Epithelial cell of esophagus (primary cell): ENCODE measurements around the gene PCIF1.

Experiments used
- DNase-seq: peaks from one replicate; pipeline ENCODE4 v3.0.0; 2010; ENCODE audit warnings: low read depth
- H3K4me3 ChIP-seq: 2 replicates; pipeline ENCODE4 v1.5.1; 2011; ENCODE audit warnings: mild to moderate bottlenecking, low read length, control low read depth
- TF ChIP-seq, protein P1 (sequence below): IDR thresholded peaks from 2 replicates; pipeline ENCODE4 v1.5.1; 2011; ENCODE audit warnings: low read depth, mild to moderate bottlenecking, low read length, control low read depth, inconsistent platforms; ENCODE audit not compliant: insufficient read depth; ENCODE audit errors: missing control alignments

Gene PCIF1

DNA sequence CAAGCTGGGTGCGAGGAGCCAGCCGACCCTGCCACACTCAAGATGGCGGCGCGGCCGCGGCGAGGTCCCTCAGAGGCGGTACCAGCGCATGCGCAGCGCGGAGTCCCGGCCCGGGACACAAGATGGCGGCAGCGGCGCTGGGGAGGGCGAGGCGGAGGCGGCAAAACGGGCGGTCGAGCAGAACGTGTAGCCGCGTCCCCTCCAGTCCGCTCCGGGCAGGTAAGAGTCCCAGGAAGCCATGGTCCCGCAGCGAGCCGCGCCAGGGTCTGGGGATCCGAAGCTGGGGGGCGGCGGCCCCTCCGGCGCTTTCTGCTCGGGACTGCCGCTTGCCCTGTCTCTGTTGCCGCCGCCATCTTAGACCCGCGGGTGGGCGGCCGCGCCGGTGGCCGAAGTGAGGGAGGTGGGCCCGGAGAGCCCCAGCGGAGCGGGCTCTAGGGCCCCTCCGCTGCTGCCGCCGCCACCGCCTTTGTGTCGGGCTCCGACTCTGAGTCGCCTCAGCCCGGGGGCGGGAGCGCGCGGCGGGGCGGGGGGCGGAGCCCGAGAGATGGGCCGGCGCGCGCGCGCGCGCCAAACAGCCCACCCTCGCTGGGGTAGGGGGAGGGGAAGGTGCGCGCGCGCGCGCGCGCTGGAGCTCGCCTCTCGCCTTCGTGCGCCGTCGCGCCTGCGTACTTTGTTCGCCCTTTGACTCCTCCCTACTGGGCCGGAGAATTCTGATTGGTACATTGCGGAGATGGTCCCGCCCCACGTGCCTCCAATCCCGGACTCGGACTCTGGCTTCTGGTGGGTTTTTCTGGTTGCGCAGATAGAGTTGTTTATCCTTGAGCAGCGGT lies at the start of gene PCIF1:
Gene PCIF1, plus strand, starts transcription at position 98 of the 830 bp plus-strand sequence. CDS start 4,317 bp downstream, outside the sequence.
- peak within 1 kb of the TSS; percentile 95 for H3K4me3 ChIP-seq
- peak; percentile 96 for DNase-seq
- TF ChIP-seq, protein P1, sequence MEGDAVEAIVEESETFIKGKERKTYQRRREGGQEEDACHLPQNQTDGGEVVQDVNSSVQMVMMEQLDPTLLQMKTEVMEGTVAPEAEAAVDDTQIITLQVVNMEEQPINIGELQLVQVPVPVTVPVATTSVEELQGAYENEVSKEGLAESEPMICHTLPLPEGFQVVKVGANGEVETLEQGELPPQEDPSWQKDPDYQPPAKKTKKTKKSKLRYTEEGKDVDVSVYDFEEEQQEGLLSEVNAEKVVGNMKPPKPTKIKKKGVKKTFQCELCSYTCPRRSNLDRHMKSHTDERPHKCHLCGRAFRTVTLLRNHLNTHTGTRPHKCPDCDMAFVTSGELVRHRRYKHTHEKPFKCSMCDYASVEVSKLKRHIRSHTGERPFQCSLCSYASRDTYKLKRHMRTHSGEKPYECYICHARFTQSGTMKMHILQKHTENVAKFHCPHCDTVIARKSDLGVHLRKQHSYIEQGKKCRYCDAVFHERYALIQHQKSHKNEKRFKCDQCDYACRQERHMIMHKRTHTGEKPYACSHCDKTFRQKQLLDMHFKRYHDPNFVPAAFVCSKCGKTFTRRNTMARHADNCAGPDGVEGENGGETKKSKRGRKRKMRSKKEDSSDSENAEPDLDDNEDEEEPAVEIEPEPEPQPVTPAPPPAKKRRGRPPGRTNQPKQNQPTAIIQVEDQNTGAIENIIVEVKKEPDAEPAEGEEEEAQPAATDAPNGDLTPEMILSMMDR, result no peak

DNA sequence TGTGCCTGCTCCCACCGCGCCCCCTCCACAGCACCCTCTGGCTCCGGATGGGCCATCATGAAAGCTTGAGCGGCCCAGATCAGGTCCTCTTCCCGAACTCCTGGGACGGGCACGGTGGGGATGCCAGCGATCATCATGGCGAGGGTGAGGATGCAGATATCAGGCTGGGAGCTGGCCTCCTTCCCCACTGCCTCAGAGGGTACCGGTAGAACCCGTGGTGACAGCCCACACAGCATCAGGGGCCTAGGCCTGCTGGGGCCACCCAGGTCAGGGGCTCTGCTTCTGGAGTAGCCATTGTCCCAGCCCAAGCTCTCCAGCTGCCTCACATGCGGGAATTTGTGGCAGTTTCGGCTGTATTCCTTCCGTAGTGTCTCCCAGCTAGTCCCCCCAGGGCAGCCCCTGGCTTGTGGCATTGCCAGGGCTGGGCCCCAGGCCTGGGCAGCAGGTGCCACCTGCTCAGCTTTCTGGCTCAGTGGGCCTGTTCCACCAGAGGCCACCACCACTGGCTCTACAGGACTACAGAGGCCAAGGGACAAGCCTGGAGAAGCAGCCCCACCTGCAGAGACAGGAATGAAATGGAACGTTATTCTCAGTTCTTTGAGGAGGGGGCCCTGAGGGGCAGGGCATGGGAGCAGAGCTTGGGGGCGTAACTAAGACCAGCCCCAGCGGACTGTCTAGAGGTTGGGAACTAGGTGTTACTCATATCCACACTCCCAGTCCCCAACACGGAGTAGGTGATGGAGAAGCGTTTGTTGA lies 47.7 kb upstream of the PCIF1 start:
- TF ChIP-seq, protein P1, result no peak
- H3K4me3 ChIP-seq, result no peak overlapping the region
- no peak for DNase-seq

DNA sequence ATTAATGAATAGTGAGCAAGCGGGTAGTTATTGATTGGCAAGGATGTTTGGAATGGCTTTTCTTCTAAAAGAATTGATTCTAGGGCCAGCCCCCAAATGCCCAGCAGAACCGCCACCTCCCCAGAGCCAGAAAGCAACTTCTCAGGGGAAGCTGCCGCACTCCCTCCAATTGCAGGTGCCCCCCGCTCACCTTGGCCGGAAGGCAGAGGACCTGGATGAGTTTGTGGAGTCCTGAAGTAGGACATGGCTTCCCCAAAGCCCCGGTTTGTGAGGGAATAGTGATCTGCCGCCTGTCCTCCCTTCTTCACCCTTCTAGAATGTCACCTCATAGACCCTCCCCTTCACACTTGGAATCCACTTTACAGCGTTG lies 47.2 kb upstream of the PCIF1 start, which contains the start of gene SPATA25:
Gene SPATA25, minus strand, starts transcription at position 277 of the 370 bp plus-strand sequence. Its CDS starts 32 bp downstream, at position 245.
- TF ChIP-seq, protein P1, result no peak
- DNase-seq, result no peak
- no peak within 1 kb of the TSS for H3K4me3 ChIP-seq

DNA sequence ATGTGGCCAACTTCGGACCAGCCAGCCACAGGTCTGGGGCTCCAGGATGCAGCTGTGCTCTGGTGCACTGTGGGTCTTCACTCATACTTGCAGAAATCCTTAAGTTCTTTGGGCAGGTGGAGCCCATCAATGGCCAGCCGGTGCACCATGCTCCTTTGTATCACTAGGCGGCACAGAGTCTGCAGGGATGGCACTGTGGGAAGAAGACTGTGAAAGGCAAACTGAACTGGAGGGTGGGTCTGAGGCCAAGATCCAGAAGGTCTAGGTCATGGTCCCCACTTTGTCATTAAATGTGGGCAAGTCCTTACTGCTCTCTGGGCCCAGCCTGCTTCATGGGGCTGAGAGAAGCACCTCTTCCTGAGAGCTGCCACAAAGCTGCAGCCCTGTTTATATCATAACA lies 45.8 kb upstream of the PCIF1 start:
- no peak overlapping the region for H3K4me3 ChIP-seq

DNA sequence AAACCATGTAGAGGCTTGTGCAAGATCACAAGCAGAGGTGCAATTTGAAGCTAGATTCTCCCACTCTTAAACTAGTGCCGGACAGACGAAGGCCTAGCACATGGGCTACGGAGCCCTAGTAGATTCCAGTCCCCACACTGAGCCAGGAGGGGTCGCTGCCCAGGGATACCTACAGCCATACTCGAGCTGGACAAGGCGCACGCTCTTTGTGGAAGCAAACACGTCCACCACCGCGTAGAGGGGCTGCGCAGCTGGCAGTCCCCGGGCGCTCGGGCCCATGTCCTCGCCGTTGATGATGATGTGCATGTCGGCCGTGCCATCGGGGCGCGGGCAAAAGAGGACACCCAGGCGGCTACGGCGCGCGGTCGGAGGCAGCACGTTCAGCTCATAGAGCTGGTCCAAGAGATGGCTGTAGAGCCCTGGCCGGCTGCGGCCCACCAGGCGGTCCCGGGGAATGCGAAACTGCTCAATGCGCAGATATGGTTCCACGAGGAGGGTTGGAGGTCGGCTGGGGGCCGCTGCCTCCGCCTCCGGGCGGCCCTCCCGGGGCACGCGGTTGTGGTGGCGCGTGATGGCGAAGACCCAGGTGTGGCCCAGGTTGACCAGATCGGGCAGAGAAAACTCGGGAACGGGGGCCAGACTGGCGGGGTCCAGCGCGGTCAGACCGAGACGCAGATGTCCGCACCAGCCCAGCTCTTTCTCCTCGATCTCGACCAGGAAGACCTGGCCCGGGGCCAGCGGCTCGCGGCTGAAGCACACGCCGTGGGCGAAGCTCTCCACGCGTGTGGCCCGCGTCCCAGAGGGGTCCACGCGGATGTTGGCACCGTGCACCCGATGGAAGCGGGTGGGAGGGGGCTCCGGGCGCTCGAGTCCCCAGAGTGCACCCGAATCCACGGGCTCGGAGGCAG lies 44.2 kb upstream of the PCIF1 start:
- TF ChIP-seq, protein P1, result peak; percentile 63
- peak overlapping the region; percentile 89 for H3K4me3 ChIP-seq
- DNase-seq, result peak; percentile 72

More for the DNA sequence above, 45.8 kb upstream of the PCIF1 start:
- DNase-seq, result no peak
- TF ChIP-seq, protein P1, result no peak
